ENCODE data around the gene UBXN6. TPM values are rescaled to one million over a fixed set of nuclear protein-coding genes. Genes with fewer than 3 reads are reported as not detected.
A peak's percentile ranks its signal among the peaks of the same experiment; 100 is the strongest.

The UBXN6 gene
- total and polyA plus RNA-seq, 12 donors: 90.6 to 131 (median 106) TPM

DNA sequence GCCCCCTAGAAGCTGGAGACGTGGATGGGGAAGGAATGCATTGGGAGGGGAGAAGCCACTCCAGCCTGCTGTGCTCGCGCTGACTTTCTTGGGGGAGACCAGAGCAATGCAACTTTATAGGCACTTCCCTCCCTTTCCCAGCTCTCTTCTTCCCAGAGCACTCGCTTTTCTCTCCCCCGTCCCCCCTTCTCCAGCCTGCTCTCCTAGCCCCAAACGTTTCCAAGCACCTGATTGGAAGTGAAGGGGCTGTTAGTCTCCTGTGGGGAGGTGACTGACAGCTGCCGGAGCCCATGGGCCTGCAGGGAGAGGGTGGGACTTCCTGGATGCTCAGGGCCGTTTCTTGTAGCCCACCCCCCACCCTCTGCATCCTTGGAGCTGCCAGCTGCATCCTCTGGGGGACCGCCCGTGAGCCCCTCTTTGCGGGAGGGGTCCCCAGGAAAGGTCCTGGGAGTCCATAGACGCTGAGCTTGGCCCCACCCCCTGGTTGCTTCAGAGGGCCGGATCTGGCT, 17.0 kb upstream of the UBXN6 start:
- 22 to 37% methylated on average over 12 to 13 of the region's 13 CpGs for WGBS, 2 donors
- ATAC-seq (no peak), DNase-seq (no peak)
- TF ChIP-seq, protein P1, sequence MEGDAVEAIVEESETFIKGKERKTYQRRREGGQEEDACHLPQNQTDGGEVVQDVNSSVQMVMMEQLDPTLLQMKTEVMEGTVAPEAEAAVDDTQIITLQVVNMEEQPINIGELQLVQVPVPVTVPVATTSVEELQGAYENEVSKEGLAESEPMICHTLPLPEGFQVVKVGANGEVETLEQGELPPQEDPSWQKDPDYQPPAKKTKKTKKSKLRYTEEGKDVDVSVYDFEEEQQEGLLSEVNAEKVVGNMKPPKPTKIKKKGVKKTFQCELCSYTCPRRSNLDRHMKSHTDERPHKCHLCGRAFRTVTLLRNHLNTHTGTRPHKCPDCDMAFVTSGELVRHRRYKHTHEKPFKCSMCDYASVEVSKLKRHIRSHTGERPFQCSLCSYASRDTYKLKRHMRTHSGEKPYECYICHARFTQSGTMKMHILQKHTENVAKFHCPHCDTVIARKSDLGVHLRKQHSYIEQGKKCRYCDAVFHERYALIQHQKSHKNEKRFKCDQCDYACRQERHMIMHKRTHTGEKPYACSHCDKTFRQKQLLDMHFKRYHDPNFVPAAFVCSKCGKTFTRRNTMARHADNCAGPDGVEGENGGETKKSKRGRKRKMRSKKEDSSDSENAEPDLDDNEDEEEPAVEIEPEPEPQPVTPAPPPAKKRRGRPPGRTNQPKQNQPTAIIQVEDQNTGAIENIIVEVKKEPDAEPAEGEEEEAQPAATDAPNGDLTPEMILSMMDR (IDR thresholded peaks at IDR 0.05): no peak
- H3K4me3 ChIP-seq: peak overlapping the region in 6 of 10 donors; percentile 7 to 100 (median 56)
- H3K27ac ChIP-seq: peak overlapping the region in 1 of 10 donors; percentile 19
- intact Hi-C loops (cut with DNase I): no loop called here
- peaks cover 0 to 46% (median 20%) of the 10 kb centered on the region in 9 donors for H3K36me3 ChIP-seq
- H3K27me3 ChIP-seq: no peaks in the 10 kb centered on the region
- H3K9me3 ChIP-seq: no peaks in the 10 kb centered on the region
- H3K4me1 ChIP-seq: peaks cover 8 to 31% (median 25%) of the 10 kb centered on the region in 9 donors

DNA sequence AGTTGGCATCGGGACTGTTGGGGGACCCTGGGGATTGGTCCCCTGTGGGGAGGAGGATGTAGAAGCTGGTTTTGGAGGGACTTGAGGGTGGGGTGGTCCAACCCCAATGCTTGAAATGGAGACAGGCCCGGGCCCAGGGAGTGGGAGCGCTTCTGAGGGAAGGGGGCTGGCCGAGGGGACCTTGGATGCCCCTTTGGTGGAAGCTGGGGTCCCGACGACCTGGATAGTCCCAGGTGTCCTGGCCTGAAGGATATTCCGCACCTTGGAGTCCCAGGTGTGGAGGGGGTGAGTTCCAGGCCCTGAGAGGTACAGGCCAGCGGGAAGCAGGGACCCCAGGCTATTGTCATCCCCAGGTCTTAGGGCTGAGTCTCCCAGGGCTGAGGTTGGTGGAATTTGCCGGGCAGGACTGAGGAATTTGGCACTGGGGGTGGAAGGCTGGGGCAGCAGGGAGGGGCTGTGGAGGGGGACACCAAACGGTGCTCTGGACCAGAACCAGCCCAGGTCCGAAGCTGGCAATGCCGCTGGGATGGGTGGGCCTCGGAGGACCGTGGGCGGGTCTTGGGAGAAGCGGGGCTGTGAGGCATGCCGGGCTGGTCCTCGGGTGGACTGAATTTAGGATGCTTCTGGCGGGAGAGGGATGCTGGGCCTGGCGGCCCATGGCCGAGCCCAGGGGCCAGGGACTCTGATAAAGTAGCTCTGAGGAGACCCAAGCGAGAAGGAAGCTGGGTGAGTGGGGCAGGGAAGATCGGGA, 16.3 kb upstream of the UBXN6 start:
- Histone ChIP-seq H3K4me3 (peak overlapping the region in 6 of 10 donors; percentile 7 to 100 (median 93)), H3K36me3 (peaks cover 0 to 40% (median 20%) of the 10 kb centered on the region in 9 donors), H3K27me3 (no peaks in the 10 kb centered on the region), H3K27ac (peak overlapping the region in 1 of 10 donors; percentile 19), H3K9me3 (no peaks in the 10 kb centered on the region), H3K4me1 (peaks cover 8 to 31% (median 25%) of the 10 kb centered on the region in 9 donors)
- WGBS, 2 donors: 31 to 37% methylated on average over 23 of the region's 23 CpGs
- TF ChIP-seq, protein P1 (IDR thresholded peaks at IDR 0.05): no peak
- intact Hi-C loops (cut with DNase I): no loop called here
- no peak for DNase-seq
- ATAC-seq: no peak

DNA sequence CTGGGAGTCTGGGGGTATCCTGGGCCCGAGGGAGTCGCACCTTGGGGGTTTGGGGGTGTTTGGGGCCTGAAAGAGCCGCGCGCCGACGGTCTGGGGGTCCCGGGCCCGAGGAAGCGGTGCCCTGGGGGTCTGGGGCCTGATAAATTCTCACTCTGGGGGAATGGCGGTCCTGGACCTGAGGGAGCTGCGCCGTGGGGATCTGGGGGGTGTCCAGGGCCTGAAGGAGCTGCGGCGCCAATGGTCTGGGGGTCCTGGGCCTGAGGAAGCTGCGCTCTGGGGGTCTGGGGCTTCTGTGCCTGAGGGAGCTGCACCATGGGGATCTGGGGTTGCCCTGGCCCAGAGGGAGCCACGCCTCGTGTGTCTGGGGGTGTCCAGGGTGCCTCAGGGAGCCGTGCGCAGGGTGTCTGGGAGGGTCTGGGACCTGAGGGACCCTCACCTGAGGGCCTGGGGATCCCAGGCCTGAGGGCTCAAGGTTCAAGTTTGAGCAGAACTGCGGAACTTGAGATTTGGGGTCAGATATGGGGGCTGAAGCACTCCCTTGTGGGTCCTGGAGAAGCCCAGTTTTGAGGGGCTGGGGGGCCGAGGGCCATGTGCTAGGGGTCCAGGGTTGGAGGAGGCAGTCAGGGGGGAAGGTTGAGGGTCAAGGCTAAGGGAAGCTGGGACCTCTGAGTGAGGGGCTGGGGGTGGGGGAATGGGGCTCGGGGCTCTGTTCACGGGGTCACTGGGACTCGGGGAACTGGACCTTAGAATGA, 15.6 kb upstream of the UBXN6 start:
- 25 to 26% methylated on average over 25 of the region's 25 CpGs for WGBS, 2 donors
- peaks cover 0 to 33% (median 15%) of the 10 kb centered on the region in 9 donors for H3K36me3 ChIP-seq
- TF ChIP-seq, protein P1 (IDR thresholded peaks at IDR 0.05): no peak
- H3K27ac ChIP-seq: peak overlapping the region in 6 of 10 donors; percentile 50 to 93 (median 82)
- intact Hi-C loops (cut with DNase I): no loop called here
- H3K4me1 ChIP-seq: peaks cover 8 to 31% (median 25%) of the 10 kb centered on the region in 9 donors
- H3K4me3 ChIP-seq: peak overlapping the region; percentile 84 to 100 (median 94)
- no peak for DNase-seq
- H3K27me3 ChIP-seq: no peaks in the 10 kb centered on the region
- no peaks in the 10 kb centered on the region for H3K9me3 ChIP-seq
- ATAC-seq: no peak

All from heart right ventricle (tissue), 16 donors.